ENCODE measurements around the gene PIP5KL1. TPM values are rescaled to one million over a fixed set of nuclear protein-coding genes. Genes with fewer than 3 reads are reported as not detected.

The PIP5KL1 gene
- total RNA-seq, 1 donor from 2014 or later = 11.5 TPM

DNA sequence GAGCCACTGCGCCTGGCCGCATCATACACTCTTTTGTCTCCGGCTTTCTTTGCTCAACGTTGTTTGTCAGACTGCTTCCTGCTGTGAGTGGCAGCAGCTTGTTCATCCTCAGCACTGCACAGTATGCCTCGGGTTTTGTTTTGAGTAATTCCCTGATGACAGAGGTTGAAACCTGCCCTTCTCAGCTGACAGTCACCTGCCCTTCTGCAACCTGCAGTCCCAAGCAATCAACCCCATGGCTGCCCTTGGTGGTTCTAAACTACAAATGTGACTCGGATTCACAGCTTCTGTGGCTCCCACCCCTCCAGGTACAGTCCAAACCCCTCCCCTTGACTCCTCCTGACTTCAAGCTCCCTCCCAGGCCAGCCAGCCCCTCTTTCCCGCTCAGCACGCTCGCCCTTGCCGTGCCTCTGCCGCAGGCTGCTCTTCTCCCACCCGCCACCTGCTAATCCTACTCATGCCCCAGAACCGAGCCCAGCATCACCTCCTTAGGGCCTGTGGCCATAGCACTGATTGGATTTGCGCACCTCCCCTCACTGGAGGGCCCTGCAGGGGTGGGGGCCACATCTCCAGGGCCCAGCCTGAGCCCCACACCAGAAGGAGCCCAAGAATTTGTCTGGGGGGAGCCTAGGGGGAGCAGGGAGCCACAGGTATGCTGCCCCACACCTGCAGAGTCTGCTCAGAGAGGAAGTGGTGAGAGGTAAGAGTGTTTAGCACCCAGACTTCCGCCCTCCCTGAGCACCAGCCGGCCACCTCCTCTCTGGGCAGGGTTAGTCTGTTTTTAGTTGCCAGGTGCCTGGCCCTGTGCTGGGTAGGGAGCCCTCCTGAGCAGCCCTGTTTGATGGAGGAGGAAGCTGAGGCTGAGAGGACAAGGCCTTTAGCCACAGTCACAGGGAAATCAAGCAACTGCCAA is 40.1 kb upstream of the PIP5KL1 start:
- H3K36me3 ChIP-seq = no peaks in the 10 kb centered on the region
- TF ChIP-seq, protein P1, sequence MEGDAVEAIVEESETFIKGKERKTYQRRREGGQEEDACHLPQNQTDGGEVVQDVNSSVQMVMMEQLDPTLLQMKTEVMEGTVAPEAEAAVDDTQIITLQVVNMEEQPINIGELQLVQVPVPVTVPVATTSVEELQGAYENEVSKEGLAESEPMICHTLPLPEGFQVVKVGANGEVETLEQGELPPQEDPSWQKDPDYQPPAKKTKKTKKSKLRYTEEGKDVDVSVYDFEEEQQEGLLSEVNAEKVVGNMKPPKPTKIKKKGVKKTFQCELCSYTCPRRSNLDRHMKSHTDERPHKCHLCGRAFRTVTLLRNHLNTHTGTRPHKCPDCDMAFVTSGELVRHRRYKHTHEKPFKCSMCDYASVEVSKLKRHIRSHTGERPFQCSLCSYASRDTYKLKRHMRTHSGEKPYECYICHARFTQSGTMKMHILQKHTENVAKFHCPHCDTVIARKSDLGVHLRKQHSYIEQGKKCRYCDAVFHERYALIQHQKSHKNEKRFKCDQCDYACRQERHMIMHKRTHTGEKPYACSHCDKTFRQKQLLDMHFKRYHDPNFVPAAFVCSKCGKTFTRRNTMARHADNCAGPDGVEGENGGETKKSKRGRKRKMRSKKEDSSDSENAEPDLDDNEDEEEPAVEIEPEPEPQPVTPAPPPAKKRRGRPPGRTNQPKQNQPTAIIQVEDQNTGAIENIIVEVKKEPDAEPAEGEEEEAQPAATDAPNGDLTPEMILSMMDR (IDR thresholded peaks at IDR 0.05) = no peak
- H3K27ac ChIP-seq = peak overlapping the region; percentile 46
- H3K4me3 ChIP-seq = no peak overlapping the region
- no peak for DNase-seq
- peaks cover 99% of the 10 kb centered on the region for H3K4me1 ChIP-seq
- ATAC-seq = peak in 1 of 2 donors; percentile 13
- intact Hi-C loops (cut with DNase I) = no loop called here
- no peaks in the 10 kb centered on the region for H3K9me3 ChIP-seq
- no peaks in the 10 kb centered on the region for H3K27me3 ChIP-seq (ENCODE audit: low read depth)

DNA sequence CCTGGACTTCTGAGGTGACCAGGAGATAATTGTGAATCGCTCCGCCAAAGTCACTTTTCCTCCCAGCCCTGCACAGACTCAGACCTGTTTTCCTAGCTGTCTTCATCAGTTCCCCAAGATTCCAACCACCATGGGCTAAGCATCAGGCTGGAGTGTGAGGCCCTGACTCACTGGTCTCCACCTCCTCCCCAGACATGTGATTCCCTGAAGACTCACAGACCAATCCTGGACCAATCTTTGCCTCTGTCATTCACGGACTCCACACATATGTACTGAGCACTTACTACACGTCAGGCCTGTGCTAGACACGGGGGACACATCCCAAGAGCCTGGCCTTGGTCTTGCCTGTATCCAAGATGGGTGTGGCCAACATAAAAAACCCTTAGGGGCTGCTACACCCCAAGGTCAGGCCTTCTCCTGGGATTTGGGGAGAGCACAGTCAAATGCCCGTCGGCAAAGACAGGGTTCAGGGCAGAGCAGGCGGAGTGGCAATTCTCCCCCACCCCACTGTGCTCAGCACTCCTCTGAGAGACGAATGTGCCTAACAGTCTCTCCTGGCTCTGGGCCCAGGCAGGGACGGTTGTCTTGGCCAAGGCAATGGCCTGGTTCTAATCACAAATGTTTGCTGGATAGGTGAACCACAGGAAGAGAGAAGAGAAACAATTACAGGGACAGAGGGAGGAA is 38.3 kb upstream of the PIP5KL1 start:
- Histone ChIP-seq H3K4me1 (peaks cover 97% of the 10 kb centered on the region), H3K27ac (peak overlapping the region; percentile 34), H3K27me3 (ENCODE audit: low read depth) (no peaks in the 10 kb centered on the region), H3K36me3 (no peaks in the 10 kb centered on the region), H3K4me3 (no peak overlapping the region), H3K9me3 (no peaks in the 10 kb centered on the region)
- no peak for DNase-seq
- ATAC-seq = no peak
- intact Hi-C loops (cut with DNase I) = no loop called here
- TF ChIP-seq, protein P1 (IDR thresholded peaks at IDR 0.05) = no peak

DNA sequence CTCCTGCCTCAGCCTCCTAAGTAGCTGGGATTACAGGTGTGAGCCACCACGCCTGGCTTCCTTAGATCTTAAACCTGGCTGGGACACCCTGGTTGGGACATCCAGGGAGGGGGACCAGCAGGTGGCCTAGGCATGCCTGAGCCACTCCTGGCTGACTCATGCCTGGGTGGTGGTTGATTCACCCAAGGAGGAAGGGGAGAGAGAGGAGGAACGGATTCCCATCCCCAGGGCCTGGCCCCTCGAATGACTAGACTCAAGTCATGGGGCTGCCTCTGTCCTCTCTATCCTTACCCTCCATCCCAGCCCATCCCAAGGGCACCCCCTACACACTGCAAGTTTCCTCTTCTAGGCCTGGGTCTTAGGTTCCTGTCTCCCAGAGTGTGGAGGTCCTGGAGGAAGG is 37.5 kb upstream of the PIP5KL1 start:
- TF ChIP-seq, protein P1 (IDR thresholded peaks at IDR 0.05) = no peak
- Histone ChIP-seq H3K27ac (peak overlapping the region; percentile 34), H3K4me1 (peaks cover 97% of the 10 kb centered on the region), H3K9me3 (no peaks in the 10 kb centered on the region), H3K4me3 (no peak overlapping the region), H3K27me3 (ENCODE audit: low read depth) (no peaks in the 10 kb centered on the region), H3K36me3 (no peaks in the 10 kb centered on the region)
- ATAC-seq (peak in 1 of 2 donors; percentile 25), DNase-seq (no peak)
- intact Hi-C loops (cut with DNase I) = no loop called here

DNA sequence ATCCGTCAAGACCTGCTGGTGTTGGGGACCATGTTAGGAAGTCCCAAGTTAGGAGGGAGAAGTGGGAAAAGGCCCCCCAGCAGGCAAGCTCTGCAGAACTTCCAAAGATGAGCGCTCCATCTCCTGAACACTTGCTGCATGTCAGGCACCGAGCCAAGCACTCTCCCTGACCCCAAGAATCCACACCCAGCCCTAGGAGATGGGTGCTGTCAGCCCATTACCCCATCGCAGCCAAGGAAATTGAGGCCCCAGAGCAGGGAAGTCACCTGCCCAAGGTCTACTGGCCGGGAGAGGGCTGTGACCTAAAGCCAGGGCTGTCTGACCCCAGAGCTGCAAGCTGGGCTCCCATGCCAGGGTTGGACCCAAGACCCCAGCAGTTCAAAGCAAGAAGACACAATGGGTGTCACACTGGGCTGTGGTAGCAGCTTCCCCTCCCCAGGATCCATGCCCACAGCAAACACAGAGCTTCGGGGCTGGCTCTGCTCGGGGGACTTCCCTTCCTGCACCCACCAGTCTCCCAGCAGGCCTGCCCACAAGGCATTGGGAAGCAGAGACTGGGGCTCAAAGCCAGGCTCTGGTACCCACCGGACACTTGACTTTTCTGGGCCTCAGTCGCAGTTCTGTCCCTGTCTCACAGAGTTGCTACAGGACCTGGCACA is 36.7 kb upstream of the PIP5KL1 start:
- DNase-seq = no peak
- no peaks in the 10 kb centered on the region for H3K9me3 ChIP-seq
- TF ChIP-seq, protein P1 (IDR thresholded peaks at IDR 0.05) = no peak
- no peak for ATAC-seq
- peaks cover 97% of the 10 kb centered on the region for H3K4me1 ChIP-seq
- intact Hi-C loops (cut with DNase I) = no loop called here
- H3K27ac ChIP-seq = peak overlapping the region; percentile 84
- no peak overlapping the region for H3K4me3 ChIP-seq
- no peaks in the 10 kb centered on the region for H3K27me3 ChIP-seq (ENCODE audit: low read depth)
- no peaks in the 10 kb centered on the region for H3K36me3 ChIP-seq

DNA sequence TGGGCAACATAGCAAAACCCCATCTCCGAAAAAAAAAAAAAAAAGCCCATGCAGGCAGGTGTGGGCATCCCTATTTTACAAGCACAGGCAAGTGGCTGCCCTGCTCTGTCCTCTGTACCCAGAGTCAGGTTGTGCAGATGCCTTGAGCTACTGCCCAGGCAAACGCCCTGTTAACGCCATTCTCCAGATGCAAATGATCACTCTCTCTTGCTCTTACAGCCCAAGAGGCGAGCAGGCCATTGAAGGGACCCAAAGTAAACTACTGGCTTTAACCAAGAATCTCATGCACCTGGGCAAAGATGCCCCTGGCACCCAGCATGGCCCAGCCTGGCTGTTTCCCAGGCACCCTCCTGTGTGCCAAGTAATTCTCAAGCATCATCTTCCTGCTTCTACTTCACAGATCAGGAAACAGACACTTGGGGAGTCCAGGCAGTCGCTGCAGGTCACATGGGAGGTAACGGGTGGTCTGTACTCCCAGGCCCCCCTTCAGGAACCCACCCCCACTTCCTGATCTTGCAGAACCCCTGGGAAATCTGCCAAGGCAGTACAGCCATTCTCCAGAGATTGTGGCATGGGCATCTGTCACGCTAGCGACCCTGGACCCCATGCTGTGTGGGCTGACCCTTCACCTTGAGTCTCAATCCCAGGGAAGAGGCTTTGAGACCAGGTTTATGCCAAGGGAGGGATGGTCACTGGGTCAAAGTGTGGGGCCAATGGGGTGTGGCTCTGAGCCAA is 36.0 kb upstream of the PIP5KL1 start:
- H3K27me3 ChIP-seq (ENCODE audit: low read depth) = no peaks in the 10 kb centered on the region
- peak overlapping the region; percentile 84 for H3K27ac ChIP-seq
- ATAC-seq = peak in 1 of 2 donors; percentile 6
- TF ChIP-seq, protein P1 (IDR thresholded peaks at IDR 0.05) = no peak
- no peaks in the 10 kb centered on the region for H3K36me3 ChIP-seq
- DNase-seq = no peak
- H3K4me3 ChIP-seq = no peak overlapping the region
- intact Hi-C loops (cut with DNase I) = no loop called here
- H3K4me1 ChIP-seq = peaks cover 90% of the 10 kb centered on the region
- no peaks in the 10 kb centered on the region for H3K9me3 ChIP-seq
